ENCODE measurements around the gene FYCO1.
"Not testable (repeated sequence)": the region's sequence is repeated elsewhere in the genome, so short reads cannot be mapped to it uniquely, and the experiment has no call there.

Gene FYCO1

DNA sequence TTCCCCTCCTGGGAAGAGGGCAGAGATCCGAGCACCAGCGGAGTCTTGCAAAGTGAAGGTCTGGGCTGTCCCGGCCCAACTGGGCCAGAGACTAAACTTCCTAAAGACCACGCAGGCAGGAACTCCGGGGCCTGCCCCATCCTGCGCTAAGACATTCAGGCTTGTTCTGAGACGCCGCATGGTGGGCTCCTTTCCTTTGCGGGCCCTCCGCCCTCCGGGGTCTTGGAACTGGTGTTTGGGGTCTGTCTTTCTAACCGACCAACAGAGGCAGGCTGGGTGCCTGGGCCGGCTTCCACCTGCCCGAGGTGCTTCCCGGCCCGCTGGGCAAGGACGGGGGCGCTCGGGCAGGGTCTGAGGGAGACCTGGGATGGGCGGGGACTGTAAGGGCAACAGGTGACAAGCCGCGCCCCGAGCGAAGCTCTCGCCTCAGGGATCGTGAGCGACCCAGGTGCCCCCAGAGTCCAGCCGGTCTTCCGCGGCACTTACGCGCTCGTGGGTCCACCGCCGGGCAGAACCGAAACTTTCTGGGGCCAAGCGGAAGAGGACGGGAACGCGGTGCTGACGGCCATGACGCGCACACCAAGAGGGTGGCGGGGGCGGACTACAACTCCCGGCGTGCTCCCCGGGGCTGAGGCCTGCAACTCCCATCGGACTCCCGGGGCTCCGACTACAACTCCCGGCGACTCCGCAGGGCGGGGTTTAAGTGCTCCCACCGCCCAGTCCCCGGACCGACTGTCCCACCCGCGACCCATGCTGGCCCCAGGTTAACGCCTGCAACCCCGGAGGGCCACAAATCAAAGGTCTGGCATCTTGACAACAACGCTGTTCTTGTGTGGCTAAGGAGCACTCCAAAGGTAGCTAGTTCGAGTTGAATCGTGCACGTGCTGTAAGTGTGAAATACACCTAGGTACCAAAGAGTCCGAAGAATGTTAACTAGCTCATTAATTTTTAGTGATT, at the start of gene FYCO1:
FYCO1 (minus strand) TSS at position 589 of the 957 bp plus-strand sequence. CDS start 10,914 bp downstream, outside the sequence.
- peaks cover 2% of the 10 kb centered on the region for H3K36me3 Mint-ChIP-seq
- peaks cover 39% of the 10 kb centered on the region for H3K4me1 Mint-ChIP-seq
- peaks cover 1% of the 10 kb centered on the region for H3K27me3 Mint-ChIP-seq
- H3K27ac Mint-ChIP-seq, result peak within 1 kb of the TSS; percentile 87
- no peaks in the 10 kb centered on the region for H3K9me3 Mint-ChIP-seq
- peak within 1 kb of the TSS; percentile 88 for H3K4me3 Mint-ChIP-seq

DNA sequence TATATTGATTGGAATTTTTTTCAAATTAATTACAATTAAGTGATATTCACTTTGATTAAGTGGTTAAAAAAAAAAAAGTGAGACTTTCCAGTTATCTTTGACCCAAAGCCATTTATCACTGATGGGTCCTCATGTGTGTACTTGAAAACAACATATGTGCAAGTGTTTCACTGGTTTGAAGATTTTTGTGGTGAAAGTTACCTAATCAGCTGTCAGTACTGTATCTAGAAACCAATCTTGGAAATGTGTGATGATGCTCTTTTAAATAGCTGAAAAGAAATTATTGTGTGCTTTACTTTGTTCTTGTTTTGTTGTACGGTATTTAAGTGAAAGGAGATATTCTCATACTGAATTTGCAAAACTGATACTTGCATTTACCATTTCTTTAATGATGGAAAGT, 43.3 kb upstream of the FYCO1 start:
- Mint-ChIP-seq H3K27ac (no peak overlapping the region), H3K4me1 (no peaks in the 10 kb centered on the region), H3K36me3 (no peaks in the 10 kb centered on the region), H3K4me3 (no peak overlapping the region), H3K27me3 (no peaks in the 10 kb centered on the region), H3K9me3 (no peaks in the 10 kb centered on the region)

DNA sequence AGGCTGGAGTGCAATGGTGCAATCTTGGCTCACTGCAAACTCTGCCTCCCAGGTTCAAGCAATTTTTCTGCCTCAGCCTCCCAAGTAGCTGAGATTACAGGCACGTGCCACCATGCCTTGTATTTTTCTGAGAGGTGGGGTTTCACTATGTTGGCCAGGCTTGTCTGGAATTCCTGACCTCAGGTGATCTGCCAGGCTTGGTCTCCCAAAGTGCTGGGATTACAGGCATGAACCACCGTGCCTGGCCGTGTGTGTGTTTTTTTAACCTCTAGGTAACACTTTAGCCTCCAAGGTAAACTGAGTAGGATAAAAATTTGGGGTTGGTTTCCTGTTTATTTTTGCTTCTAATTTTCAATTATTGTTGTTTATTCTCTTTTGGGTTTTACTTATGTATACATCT, 42.4 kb upstream of the FYCO1 start:
- H3K27ac Mint-ChIP-seq, H3K4me3 Mint-ChIP-seq, H3K9me3 Mint-ChIP-seq, H3K27me3 Mint-ChIP-seq, H3K36me3 Mint-ChIP-seq, H3K4me1 Mint-ChIP-seq: not testable (repeated sequence)

DNA sequence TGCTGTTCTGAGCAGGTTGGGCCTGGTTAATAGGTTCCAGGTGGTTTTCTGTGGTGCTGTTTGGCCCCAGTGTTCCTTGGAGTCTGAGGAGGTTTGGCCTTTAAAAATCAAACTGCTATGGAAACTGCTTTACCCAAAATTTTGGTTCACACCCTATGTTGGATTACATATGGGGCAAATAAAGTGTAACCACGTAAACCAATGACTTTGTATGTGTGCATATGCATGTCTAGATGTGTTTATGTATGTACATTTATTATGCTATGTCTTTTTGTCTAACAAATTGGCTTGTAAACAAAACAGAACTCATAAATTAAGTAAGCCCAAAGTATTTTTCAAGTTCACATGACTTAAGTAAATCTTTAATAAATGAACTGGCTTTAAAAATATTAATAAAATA, 40.6 kb upstream of the FYCO1 start:
- Mint-ChIP-seq H3K36me3 (no peaks in the 10 kb centered on the region), H3K27me3 (no peaks in the 10 kb centered on the region), H3K9me3 (no peaks in the 10 kb centered on the region), H3K27ac (no peak overlapping the region), H3K4me3 (no peak overlapping the region), H3K4me1 (no peaks in the 10 kb centered on the region)

DNA sequence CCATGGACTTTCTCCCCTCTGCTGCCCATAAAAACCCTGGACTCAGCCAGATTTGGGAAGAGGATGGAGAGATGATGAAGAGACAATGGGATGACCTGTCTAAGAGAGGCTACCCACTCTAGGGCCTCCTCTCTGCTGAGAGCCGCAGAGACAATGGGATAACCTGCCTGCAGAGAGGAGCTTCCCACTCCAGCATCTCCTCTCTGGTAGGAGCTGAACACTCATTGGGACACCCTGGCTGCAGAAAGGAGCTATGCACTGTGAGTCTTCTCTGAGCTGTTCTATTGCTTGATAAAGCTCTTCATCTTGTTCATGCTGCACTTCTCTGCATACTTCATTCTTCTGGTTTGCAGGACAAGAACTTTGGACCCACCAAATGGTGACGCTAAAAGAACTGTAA, 36.1 kb upstream of the FYCO1 start:
- H3K4me3 Mint-ChIP-seq, result no peak overlapping the region
- peaks cover 1% of the 10 kb centered on the region for H3K36me3 Mint-ChIP-seq
- no peaks in the 10 kb centered on the region for H3K4me1 Mint-ChIP-seq
- no peak overlapping the region for H3K27ac Mint-ChIP-seq
- no peaks in the 10 kb centered on the region for H3K9me3 Mint-ChIP-seq
- no peaks in the 10 kb centered on the region for H3K27me3 Mint-ChIP-seq

DNA sequence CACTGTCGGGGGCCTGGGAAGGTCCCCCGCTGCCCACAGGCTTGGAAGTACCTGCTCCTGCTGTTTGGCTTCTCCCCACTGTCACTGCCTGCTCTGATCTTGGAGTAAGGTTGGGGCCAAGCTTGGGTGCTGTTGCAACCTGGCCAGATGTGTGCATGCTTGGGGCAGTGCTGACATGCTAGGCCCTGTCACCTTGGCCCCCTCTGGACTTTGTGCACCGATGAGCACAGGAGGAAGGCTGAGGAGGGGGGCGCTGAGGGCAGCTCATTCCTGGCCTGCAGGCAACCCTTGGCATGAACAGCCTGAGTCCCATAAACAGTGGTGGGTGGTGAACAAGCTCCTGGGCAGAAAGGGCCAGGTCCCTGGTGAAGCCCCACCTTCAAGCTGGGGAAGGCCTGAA, 35.6 kb upstream of the FYCO1 start:
- Mint-ChIP-seq H3K9me3 (no peaks in the 10 kb centered on the region), H3K27ac (no peak overlapping the region), H3K4me1 (no peaks in the 10 kb centered on the region), H3K4me3 (no peak overlapping the region), H3K36me3 (peaks cover 1% of the 10 kb centered on the region), H3K27me3 (no peaks in the 10 kb centered on the region)

DNA sequence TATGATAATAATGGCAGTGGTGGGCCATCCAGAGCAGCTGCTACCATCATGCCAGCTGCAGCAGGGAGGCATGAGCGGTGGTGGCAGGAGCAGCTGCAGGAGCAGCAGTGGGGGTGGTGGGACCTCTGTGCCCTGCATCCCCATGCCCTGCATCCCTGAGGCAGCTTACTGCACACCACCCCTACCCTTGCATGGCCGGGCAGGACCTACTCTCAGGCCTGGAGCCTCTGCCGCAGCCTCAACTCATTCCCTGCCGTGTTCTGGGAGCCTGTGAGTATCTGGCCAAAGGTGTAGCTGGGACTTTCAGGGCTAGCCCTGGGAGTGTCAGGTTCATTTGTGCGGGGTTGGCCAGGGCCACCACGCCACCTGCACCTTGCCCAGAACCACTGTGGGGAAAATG, 35.0 kb upstream of the FYCO1 start:
- H3K9me3 Mint-ChIP-seq, result no peaks in the 10 kb centered on the region
- no peak overlapping the region for H3K27ac Mint-ChIP-seq
- H3K36me3 Mint-ChIP-seq, result peaks cover 1% of the 10 kb centered on the region
- H3K4me1 Mint-ChIP-seq, result no peaks in the 10 kb centered on the region
- H3K4me3 Mint-ChIP-seq, result no peak overlapping the region
- H3K27me3 Mint-ChIP-seq, result no peaks in the 10 kb centered on the region

DNA sequence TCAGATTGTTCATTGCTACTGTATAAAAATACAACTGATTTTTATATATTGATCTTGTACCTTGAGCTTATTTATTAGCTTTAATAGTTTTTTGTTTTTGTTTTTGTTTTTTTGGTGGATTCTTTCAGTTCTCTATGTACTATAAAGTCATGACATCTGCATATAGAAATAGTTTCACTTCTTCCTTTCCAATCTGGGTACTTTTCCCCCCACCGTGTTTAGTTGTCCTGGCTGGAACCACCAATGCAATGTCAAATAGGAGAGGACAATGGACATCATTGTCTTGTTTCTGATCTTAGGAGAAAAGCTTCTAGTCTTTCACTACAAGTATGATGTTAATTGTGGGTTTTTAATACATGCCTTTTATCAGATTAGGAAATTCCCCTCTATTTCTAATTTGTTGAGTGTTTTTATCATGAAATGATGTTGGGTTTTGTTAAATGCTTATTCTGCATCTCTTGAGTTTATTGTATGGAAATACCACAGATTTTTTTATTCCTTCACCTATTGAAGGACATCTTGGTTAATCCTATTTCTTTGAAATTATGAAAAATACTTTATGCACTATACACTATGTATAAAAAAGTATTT, 34.4 kb upstream of the FYCO1 start:
- peaks cover 1% of the 10 kb centered on the region for H3K36me3 Mint-ChIP-seq
- no peaks in the 10 kb centered on the region for H3K9me3 Mint-ChIP-seq
- H3K27me3 Mint-ChIP-seq, result no peaks in the 10 kb centered on the region
- no peaks in the 10 kb centered on the region for H3K4me1 Mint-ChIP-seq
- no peak overlapping the region for H3K27ac Mint-ChIP-seq
- no peak overlapping the region for H3K4me3 Mint-ChIP-seq

DNA sequence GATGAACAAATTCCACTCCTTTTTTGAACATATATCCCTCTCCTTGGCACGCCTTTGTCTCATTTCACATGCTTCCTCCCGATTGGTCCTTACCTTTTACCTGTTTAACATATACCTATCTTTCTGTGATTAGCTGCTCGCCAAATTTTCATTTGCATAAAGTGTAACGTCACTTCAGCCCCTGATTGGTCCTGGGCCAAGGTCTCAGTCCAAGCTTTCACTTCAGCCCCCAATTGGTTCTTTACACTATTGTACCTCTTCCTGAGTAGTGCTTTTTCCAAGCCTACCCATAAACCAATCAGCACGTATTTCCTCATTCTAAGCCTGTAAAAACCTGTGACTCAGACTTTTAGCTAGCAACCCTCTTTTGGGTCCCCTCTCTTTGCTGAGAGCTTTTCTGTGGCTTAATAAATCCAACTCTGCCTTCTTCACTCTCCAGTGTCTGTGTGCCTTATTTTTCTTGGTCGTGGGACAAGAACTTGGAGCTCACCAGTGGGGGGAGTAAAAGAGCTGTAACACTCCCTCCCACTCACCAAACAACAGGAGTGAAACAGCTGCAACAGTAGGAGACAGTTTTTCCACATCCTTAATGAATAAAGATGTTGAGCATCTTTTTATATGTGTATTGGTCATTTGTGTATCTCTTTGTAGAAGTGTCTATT, 32.2 kb upstream of the FYCO1 start:
- peak overlapping the region; percentile 53 for H3K27ac Mint-ChIP-seq

DNA sequence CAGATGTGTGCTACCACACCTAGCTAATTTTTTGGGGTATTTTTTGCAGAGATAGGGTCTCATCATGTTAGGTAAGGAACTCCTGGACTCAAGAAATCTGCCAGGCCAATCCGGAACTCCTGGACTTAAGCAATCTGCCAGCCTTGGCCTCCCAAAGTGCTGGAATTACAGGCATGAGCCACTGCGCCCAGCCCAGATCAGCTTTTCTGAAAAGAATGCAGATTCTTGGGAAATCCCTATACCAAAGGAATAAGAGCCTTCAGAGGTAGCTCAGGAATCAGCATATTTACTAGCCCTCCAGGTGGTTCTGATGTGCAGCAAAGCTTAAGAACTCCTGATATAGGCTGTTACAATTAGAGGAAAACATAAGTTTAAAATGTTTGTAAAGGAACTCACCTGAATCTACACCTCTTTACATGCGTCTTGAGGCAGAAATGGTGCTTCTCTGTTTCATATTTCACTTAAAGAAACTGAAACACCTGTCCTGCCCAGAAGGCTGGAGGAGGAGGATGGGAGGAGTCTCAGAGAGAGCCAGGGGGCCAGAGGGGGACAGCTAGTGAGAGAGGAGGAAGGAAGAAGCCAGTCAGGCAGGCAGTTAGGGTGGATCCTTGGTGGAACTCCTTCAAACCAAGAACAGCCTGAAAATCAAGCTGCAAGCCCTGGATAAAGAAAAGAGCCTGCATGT, 31.5 kb upstream of the FYCO1 start, which contains the start of gene XCR1:
XCR1 (minus strand) TSS at position 463 of the 685 bp plus-strand sequence. CDS start 5,536 bp downstream, outside the sequence.
- peaks cover 3% of the 10 kb centered on the region for H3K36me3 Mint-ChIP-seq
- no peaks in the 10 kb centered on the region for H3K4me1 Mint-ChIP-seq
- peak within 1 kb of the TSS; percentile 53 for H3K27ac Mint-ChIP-seq
- H3K27me3 Mint-ChIP-seq, result no peaks in the 10 kb centered on the region
- H3K9me3 Mint-ChIP-seq, result no peaks in the 10 kb centered on the region
- no peak within 1 kb of the TSS for H3K4me3 Mint-ChIP-seq

More for the DNA sequence above, 32.2 kb upstream of the FYCO1 start:
- peaks cover 1% of the 10 kb centered on the region for H3K36me3 Mint-ChIP-seq
- H3K4me3 Mint-ChIP-seq, result no peak overlapping the region
- H3K9me3 Mint-ChIP-seq, result no peaks in the 10 kb centered on the region
- no peaks in the 10 kb centered on the region for H3K27me3 Mint-ChIP-seq
- no peaks in the 10 kb centered on the region for H3K4me1 Mint-ChIP-seq

DNA sequence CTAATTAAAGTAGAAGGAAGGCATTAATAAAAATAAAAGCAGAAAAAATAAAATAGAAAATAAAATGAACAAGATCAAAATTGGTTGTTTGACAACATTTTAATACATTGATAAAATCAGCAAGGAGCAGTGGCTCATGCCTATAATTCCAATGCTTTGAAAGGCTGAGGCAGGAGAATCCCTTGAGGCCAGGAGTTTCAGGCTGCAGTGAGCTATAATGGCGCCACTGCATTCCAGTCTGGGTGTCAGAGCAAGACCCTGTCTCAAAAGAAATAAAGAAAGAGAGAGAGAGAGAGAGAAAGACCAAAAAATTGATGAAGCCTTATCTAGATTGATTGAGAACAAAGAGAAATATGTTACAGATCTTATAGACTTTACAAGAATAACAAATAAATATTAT, 29.5 kb upstream of the FYCO1 start:
- no peak overlapping the region for H3K4me3 Mint-ChIP-seq
- no peaks in the 10 kb centered on the region for H3K9me3 Mint-ChIP-seq
- H3K27me3 Mint-ChIP-seq, result no peaks in the 10 kb centered on the region
- H3K36me3 Mint-ChIP-seq, result peaks cover 3% of the 10 kb centered on the region
- no peaks in the 10 kb centered on the region for H3K4me1 Mint-ChIP-seq
- no peak overlapping the region for H3K27ac Mint-ChIP-seq

DNA sequence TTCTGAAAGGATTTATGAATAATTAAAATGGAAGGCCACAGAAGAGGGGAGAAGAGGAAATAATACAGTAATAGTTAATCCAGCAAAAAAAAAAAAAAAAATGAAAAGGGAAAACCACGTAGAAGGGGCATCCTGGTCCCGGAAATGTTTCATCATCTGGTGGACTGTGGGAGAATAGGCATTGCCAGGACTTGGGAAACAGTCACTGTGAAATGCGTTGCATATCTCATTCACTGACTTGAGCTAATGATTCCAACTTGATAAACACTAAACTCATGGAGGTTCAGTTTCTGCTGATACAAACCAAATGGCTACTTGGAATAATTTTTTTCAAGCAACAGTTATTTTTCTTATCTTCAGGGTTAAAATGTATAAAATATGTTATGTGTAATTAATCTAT, 28.5 kb upstream of the FYCO1 start:
- Mint-ChIP-seq H3K27me3 (no peaks in the 10 kb centered on the region), H3K27ac (no peak overlapping the region), H3K9me3 (no peaks in the 10 kb centered on the region), H3K36me3 (peaks cover 3% of the 10 kb centered on the region), H3K4me1 (no peaks in the 10 kb centered on the region), H3K4me3 (no peak overlapping the region)

DNA sequence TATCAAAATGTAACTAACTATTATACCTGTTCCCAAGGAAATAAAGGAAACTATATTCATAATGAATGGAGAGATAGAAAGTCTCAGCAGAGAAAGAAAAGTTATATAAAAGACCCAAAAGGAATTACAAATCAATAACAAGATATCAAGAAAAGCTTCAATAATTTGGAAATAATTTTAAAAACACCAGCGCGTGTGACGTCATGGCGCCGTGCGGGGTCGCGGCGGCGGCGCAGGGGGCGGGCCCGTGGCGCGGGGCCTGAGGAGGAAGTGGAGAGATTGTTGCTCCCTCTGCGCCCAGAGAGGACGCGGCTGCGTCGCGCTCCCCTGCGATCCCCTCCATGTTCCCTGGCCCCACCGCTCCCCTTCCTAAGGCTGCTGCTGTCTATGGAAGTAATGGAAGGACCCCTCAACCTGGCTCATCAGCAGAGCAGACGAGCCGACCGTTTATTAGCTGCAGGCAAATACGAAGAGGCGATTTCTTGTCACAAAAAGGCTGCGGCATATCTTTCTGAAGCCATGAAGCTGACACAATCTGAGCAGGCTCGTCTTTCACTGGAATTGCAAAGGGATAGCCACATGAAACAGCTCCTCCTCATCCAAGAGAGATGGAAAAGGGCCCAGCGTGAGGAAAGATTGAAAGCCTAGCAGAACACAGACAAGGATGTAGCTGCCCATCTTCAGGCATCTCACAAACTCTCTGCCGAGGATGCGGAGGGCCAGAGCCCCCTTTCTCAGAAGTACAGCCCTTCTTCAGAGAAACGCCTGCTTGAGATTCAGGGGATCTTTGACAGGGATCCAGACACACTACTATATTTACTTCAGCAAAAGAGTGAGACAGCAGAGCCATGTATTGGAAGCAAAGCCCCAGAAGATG, 27.5 kb upstream of the FYCO1 start:
- H3K27me3 Mint-ChIP-seq, result no peaks in the 10 kb centered on the region
- H3K9me3 Mint-ChIP-seq, result no peaks in the 10 kb centered on the region
- no peaks in the 10 kb centered on the region for H3K4me1 Mint-ChIP-seq
- H3K27ac Mint-ChIP-seq, result no peak overlapping the region
- peaks cover 1% of the 10 kb centered on the region for H3K36me3 Mint-ChIP-seq
- H3K4me3 Mint-ChIP-seq, result no peak overlapping the region

DNA sequence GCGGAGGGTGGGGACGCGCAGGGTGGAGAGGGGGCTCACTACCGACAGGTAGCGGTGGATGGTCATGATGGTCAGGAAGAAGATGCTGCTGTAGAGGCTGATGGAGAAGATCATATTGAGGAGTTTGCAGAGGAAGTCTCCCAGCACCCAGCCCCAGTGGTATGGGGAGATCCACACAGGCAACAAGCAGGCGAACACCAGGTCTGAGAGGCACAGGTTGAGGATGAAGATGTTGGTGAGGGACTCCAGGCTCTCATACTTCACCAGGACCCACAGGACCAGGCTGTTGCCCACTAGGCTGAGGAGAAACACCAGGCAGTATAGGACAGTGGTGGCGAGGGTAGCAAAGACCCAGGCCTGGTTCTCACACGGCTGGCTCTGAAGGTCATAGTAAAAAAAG, 25.9 kb upstream of the FYCO1 start:
- no peak overlapping the region for H3K4me3 Mint-ChIP-seq
- H3K27ac Mint-ChIP-seq, result no peak overlapping the region
- no peaks in the 10 kb centered on the region for H3K4me1 Mint-ChIP-seq
- H3K9me3 Mint-ChIP-seq, result no peaks in the 10 kb centered on the region
- peaks cover 1% of the 10 kb centered on the region for H3K36me3 Mint-ChIP-seq
- H3K27me3 Mint-ChIP-seq, result no peaks in the 10 kb centered on the region
